ENCODE results near the gene PCP4.

Gene PCP4

GRCh38 chr21:39972976-39973770 is 105.9 kb downstream of the PCP4 start:
- DNase-seq (ENCODE audit: low read depth): no peak

DNA sequence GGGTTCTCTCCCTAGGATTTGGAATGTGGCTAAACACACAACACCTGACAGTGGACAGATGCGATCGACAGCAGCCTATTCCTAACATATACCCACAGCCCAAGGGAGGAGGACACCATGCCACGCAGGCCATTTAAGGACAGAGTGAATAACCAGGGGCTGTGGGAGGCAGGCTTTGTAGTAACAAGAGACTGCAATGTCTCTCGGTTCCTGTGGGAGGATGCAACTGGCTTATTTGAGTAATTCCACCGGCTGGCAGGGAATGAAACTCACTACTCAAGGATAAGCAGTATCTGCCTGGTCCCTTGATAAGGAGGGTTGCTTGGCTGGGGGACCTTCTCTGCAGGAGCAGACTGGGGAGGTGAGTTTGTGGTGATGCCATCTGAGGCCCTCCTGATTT is 109.6 kb downstream of the PCP4 start:
- no peak for DNase-seq (ENCODE audit: low read depth)

Measured in fibroblast of gingiva (primary cell).